GM18499 (cell line): ENCODE results near the gene RELN.
"Not testable (repeated sequence)": the region's sequence is repeated elsewhere in the genome, so short reads cannot be mapped to it uniquely, and the experiment has no call there.

Experiments used
- ATAC-seq: cut with Tn5 transposase; IDR thresholded peaks from one replicate; pipeline ENCODE4 v1.9.1; 2021; ENCODE audit warnings: moderate number of reproducible peaks; ENCODE audit not compliant: insufficient read depth, unreplicated experiment

Gene RELN

GRCh38 chr7:103796327-103796962, 193.0 kb downstream of the RELN start:
- no peak for ATAC-seq

- no peak for ATAC-seq
These were observed 193.7 kb downstream of the RELN start for GRCh38 chr7:103795787-103796186.

GRCh38 chr7:103795107-103795506, 194.4 kb downstream of the RELN start:
- ATAC-seq: no peak

- ATAC-seq: no peak
These were observed 195.0 kb downstream of the RELN start for GRCh38 chr7:103794424-103794823.

GRCh38 chr7:103793614-103794013, 195.8 kb downstream of the RELN start:
- ATAC-seq: no peak

- no peak for ATAC-seq
These were observed 197.6 kb downstream of the RELN start for GRCh38 chr7:103791894-103792293.

- not testable (repeated sequence) for ATAC-seq
These were observed 202.4 kb downstream of the RELN start for GRCh38 chr7:103787041-103787440.

GRCh38 chr7:103784646-103785286, 204.7 kb downstream of the RELN start:
- no peak for ATAC-seq

- no peak for ATAC-seq
These were observed 208.0 kb downstream of the RELN start for GRCh38 chr7:103781409-103781808.

- not testable (repeated sequence) for ATAC-seq
These were observed 208.9 kb downstream of the RELN start for GRCh38 chr7:103780561-103780960.

GRCh38 chr7:103777440-103777839, 212.0 kb downstream of the RELN start:
- ATAC-seq: no peak

- ATAC-seq: no peak
These were observed 215.7 kb downstream of the RELN start for GRCh38 chr7:103773726-103774125.

- no peak for ATAC-seq
These were observed 217.2 kb downstream of the RELN start for GRCh38 chr7:103772171-103772773.

- no peak for ATAC-seq
These were observed 218.2 kb downstream of the RELN start for GRCh38 chr7:103771294-103771693.

GRCh38 chr7:103766660-103767059, 222.8 kb downstream of the RELN start:
- ATAC-seq: no peak

- ATAC-seq: no peak
These were observed 223.6 kb downstream of the RELN start for GRCh38 chr7:103765901-103766300.

- ATAC-seq: no peak
These were observed 224.6 kb downstream of the RELN start for GRCh38 chr7:103764901-103765300.

- no peak for ATAC-seq
These were observed 226.6 kb downstream of the RELN start for GRCh38 chr7:103762877-103763276.

- ATAC-seq: no peak
These were observed 227.2 kb downstream of the RELN start for GRCh38 chr7:103762065-103762760.

- no peak for ATAC-seq
These were observed 236.5 kb downstream of the RELN start for GRCh38 chr7:103752995-103753394.

- ATAC-seq: no peak
These were observed 238.1 kb downstream of the RELN start for GRCh38 chr7:103751311-103751880.
